Heart left ventricle (tissue), 16 donors: ENCODE measurements around the gene ARHGEF7. TPM values are rescaled to one million over a fixed set of nuclear protein-coding genes. Genes with fewer than 3 reads are reported as not detected.

ENCODE experiments used
- ATAC-seq, 4 donors: fragments of 200-7000 bp; cut with Tn5 transposase; one replicate each; pipeline ENCODE4 v1.9.1; 2020 to 2022; ENCODE audit warnings: moderate library complexity in 4 of 4, mild to moderate bottlenecking in 3 of 4, moderate number of reproducible peaks in 1 of 4
- DNase-seq, 5 donors: peaks; one replicate each; pipeline ENCODE4 v3.0.0-alpha.2; 2020
- H3K27ac ChIP-seq, 12 donors: fragments of 200-600 bp; sonication (generic) in 4 of 12; one replicate each; pipeline versions ENCODE4 v1.5.0 to v1.8.0; 2016 to 2022; ENCODE audit warnings: mild to moderate bottlenecking in 2 of 12
- H3K27me3 ChIP-seq, 9 donors: fragments of 200-600 bp; sonication (generic) in 2 of 9; one replicate each; pipeline versions ENCODE4 v1.5.1 to v1.8.0; 2016 to 2022; ENCODE audit warnings: mild to moderate bottlenecking in 3 of 9
- H3K36me3 ChIP-seq, 9 donors: fragments of 200-600 bp; sonication (generic) in 2 of 9; one replicate each; pipeline versions ENCODE4 v1.5.0 to v1.8.0; 2018 to 2022; ENCODE audit warnings: mild to moderate bottlenecking in 2 of 9
- H3K4me1 ChIP-seq, 12 donors: fragments of 200-600 bp; sonication (generic) in 4 of 12; one replicate each; pipeline versions ENCODE4 v1.5.0 to v1.8.0; 2016 to 2022; ENCODE audit warnings: mild to moderate bottlenecking in 3 of 12
- H3K4me3 ChIP-seq, 12 donors: fragments of 200-600 bp; sonication (generic) in 4 of 12; one replicate each; pipeline versions ENCODE4 v1.5.0 to v1.8.0; 2017 to 2022; ENCODE audit warnings: mild to moderate bottlenecking in 9 of 12, moderate library complexity in 4 of 12
- H3K9me3 ChIP-seq, 12 donors: fragments of 200-600 bp; sonication (generic) in 4 of 12; one replicate each; pipeline versions ENCODE4 v1.5.0 to v1.8.0; 2016 to 2022; ENCODE audit warnings: mild to moderate bottlenecking in 1 of 12
- POLR2A ChIP-seq, 2 donors: fragments of 450-650 bp; IDR thresholded peaks; one replicate each; pipeline ENCODE4 v1.6.1; 2017; ENCODE audit warnings: antibody characterized with exemption in 2 of 2, mild to moderate bottlenecking in 2 of 2, moderate library complexity in 2 of 2
- WGBS, 4 donors: extraction: QIAGEN DNeasy Blood & Tissue Kit in 2 of 4; methylation state at CpG; one replicate each; pipeline versions ENCODE4 v1.1.5 to v1.1.7; 2013 to 2018; 5-methylcytosine and 5-hydroxymethylcytosine counted together
- intact Hi-C, 10 donors: fragments of 100-400 bp; cut with DNase I; formaldehyde crosslinking; loops; one replicate each; pipeline versions ENCODE4 v1.11.1 to v1.14.2; 2022
- polyA plus RNA-seq, 2 donors: library from polyadenylated mRNA; stranded (reverse); fragments of 200-250 nt; gene quantifications; one replicate each; pipeline ENCODE4 v1.2.3, GENCODE V29; 2013
- total RNA-seq, 9 donors: library from RNA; depleted of rRNA in 2 of 9; stranded (reverse); fragments of >200 nt in 2 of 9; fragmentation: NEBNext Ultra II Directional in 3 of 9; extraction: Animal tissue kit (Norgen Biotek cat#: 25700) in 3 of 9; gene quantifications; one replicate each; pipeline versions ENCODE4 v1.1.0 to v1.2.4, GENCODE V29; 2016 to 2023
- TF ChIP-seq, protein P1 (sequence below), 12 donors: fragments of 200-600 bp; sonication (generic) in 4 of 12; IDR thresholded peaks; one replicate each; pipeline versions ENCODE4 v1.5.0 to v1.8.0; 2018 to 2022; ENCODE audit warnings: antibody characterized with exemption in 12 of 12, mild to moderate bottlenecking in 5 of 12
- donor health status: ischemic (EF 13 %, LVEDD 7.1; RV severe dilation, severe dysfunction).
- donor health status: healthy with polysubstance abuse.
- donor health status: DM: no; HTN: yes; CAD: no.
- donor health status: DM: no; HTN: no; CAD: no.
- donor health status: ischemic (EF 25% LVEDD 6.9; RV normal size, moderate dysfunction).
- donor health status: ischemic (EF 25% LVEDD 5.7; RV mildly dilated, moderate dysfunction).
- donor health status: healthy.
- donor health status: DM: yes; HTN: yes; CAD: no.
- donor health status: ischemic (EF 35%, LVEDD 5.7; RV mildly dilated, moderate dysfunction).
- donor health status: nonischemic (EF 11% LVEDD 7.7; RV severe dilation, severe dysfunction).
- donor health status: DM: yes; HTN: yes; CAD: no.
- donor health status: PGD.
- donor health status: ischemic (EF 29% LVEDD 5.4; RV normal size, mild dysfunction).
- donor health status: nonischemic (EF 23%, LVEDD 6.1; RV moderate dilation, normal function).

ARHGEF7 gene
- total and polyA plus RNA-seq, 11 donors: 16.6 to 60.9 (median 37.5) TPM

DNA sequence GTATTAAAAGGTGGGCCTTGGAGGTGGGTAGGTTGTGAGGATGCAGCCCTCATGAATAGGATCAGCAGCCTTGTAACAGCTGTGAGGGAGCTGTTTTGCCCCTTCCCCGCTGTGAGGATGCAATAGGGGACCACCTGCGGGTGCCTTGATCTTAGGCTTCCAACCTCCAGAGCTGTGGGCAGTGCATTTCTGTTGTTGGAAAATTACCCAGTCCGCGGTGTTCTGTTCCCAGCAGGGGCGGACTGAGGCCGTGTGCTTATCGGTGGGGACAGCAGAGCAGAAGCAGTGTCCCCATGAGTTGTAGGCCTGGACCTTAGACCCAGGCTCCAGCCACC lies 150.6 kb downstream of the ARHGEF7 start:
- ATAC-seq (no peak), DNase-seq (no peak)
- intact Hi-C loops: no loop called here
- Histone ChIP-seq H3K9me3 (no peaks in the 10 kb centered on the region), H3K4me1 (peaks cover 0 to 40% (median 14%) of the 10 kb centered on the region in 12 donors), H3K36me3 (peaks cover 0 to 66% (median 46%) of the 10 kb centered on the region in 9 donors), H3K4me3 (no peak overlapping the region), H3K27ac (no peak overlapping the region), H3K27me3 (no peaks in the 10 kb centered on the region)
- 86 to 92% (median 90%) methylated on average over 7 of the region's 7 CpGs for WGBS, 4 donors
- TF ChIP-seq, protein P1, sequence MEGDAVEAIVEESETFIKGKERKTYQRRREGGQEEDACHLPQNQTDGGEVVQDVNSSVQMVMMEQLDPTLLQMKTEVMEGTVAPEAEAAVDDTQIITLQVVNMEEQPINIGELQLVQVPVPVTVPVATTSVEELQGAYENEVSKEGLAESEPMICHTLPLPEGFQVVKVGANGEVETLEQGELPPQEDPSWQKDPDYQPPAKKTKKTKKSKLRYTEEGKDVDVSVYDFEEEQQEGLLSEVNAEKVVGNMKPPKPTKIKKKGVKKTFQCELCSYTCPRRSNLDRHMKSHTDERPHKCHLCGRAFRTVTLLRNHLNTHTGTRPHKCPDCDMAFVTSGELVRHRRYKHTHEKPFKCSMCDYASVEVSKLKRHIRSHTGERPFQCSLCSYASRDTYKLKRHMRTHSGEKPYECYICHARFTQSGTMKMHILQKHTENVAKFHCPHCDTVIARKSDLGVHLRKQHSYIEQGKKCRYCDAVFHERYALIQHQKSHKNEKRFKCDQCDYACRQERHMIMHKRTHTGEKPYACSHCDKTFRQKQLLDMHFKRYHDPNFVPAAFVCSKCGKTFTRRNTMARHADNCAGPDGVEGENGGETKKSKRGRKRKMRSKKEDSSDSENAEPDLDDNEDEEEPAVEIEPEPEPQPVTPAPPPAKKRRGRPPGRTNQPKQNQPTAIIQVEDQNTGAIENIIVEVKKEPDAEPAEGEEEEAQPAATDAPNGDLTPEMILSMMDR (IDR thresholded peaks at IDR 0.05): no peak
- no peak for TF ChIP-seq POLR2A (IDR thresholded peaks at IDR 0.05)

DNA sequence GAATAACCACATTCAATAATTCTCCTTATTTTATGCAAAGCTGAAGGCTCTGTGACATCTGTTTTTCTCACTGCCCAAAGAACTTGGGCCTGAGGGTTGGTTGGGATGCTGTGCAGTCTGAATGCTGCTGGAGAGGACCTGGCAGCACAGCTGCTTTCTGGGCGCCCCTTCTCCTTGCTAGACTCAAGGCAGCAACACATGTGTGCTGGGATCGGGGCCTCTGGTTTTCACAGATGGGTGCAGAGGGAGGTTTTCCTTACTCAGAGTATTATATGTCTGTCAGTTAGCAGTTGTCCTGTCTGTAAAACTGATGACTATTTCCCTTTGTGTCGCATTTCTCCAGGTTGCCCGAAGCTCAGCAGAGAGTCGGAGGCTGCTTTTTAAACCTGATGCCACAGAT lies 152.1 kb downstream of the ARHGEF7 start:
- ATAC-seq: no peak
- Histone ChIP-seq H3K27ac (no peak overlapping the region), H3K27me3 (no peaks in the 10 kb centered on the region), H3K9me3 (no peaks in the 10 kb centered on the region), H3K4me1 (peaks cover 0 to 53% (median 20%) of the 10 kb centered on the region in 12 donors), H3K4me3 (no peak overlapping the region), H3K36me3 (peaks cover 0 to 78% (median 46%) of the 10 kb centered on the region in 9 donors)
- intact Hi-C loops: no loop called here
- WGBS, 4 donors: 87 to 95% (median 90%) methylated on average over 5 of the region's 5 CpGs
- TF ChIP-seq, protein P1 (IDR thresholded peaks at IDR 0.05): no peak
- no peak for TF ChIP-seq POLR2A (IDR thresholded peaks at IDR 0.05)
- no peak for DNase-seq

DNA sequence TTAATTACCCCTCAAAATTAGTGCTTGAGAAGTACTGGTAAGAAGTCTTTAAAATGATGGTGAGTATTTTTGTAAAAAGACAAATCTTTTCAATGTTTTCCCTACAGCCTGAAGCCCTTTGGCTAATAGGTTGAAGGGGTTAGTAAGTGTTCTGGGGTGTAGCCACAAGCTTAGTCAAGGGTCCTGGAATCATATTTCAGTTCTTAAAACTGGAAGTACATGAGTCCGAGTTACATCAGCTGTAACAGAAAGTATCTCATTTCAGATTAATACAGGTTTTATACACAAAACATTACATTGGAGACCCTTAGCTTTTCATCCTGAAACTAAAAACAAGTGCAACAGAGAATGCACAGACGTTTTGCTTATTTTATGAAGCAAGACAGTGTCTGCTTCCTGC lies 152.7 kb downstream of the ARHGEF7 start:
- WGBS, 4 donors: 59 to 69% (median 67%) methylated on average over 2 of the region's 2 CpGs
- Histone ChIP-seq H3K27me3 (no peaks in the 10 kb centered on the region), H3K9me3 (no peaks in the 10 kb centered on the region), H3K4me1 (peaks cover 0 to 57% (median 24%) of the 10 kb centered on the region in 12 donors), H3K4me3 (no peak overlapping the region), H3K36me3 (peaks cover 0 to 76% (median 46%) of the 10 kb centered on the region in 9 donors), H3K27ac (peak overlapping the region in 1 of 12 donors; percentile 1)
- DNase-seq: no peak
- intact Hi-C loops: no loop called here
- TF ChIP-seq, protein P1 (IDR thresholded peaks at IDR 0.05): no peak
- TF ChIP-seq POLR2A (IDR thresholded peaks at IDR 0.05): no peak
- ATAC-seq: no peak

DNA sequence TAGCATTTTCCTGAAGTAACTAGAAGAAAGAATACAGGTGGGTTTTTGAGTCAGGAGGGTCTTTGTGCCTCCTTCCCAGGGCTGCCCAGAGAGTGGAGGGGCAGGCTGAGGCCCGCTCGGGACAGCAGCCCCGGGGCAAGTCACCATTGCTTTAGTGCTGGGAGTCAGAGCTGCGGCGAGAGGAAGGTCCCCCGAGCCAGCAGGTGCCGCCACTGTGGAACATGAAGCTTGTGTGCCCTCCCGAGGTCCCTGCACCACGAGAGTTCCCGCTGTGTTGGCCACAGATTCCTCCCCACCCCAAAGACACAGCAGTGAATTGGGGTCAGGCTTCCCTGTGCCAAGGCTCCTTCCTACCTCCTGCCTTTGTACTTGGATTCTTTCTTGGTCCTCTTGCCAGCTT lies 154.4 kb downstream of the ARHGEF7 start:
- no peaks in the 10 kb centered on the region for H3K9me3 ChIP-seq
- peaks cover 0 to 84% (median 54%) of the 10 kb centered on the region in 9 donors for H3K36me3 ChIP-seq
- no peak for TF ChIP-seq POLR2A (IDR thresholded peaks at IDR 0.05)
- TF ChIP-seq, protein P1 (IDR thresholded peaks at IDR 0.05): no peak
- peaks cover 0 to 55% (median 22%) of the 10 kb centered on the region in 12 donors for H3K4me1 ChIP-seq
- WGBS, 4 donors: 89 to 95% (median 90%) methylated on average over 10 of the region's 10 CpGs
- ATAC-seq: no peak
- DNase-seq: no peak
- H3K4me3 ChIP-seq: no peak overlapping the region
- no peak overlapping the region for H3K27ac ChIP-seq
- intact Hi-C loops: no loop called here
- H3K27me3 ChIP-seq: no peaks in the 10 kb centered on the region
